Activated T-cell treated with anti-CD3 and anti-CD28 coated beads, Interleukin-2, amount 50 U/mL, for 4 hours (primary cell): Measurements from ENCODE around the gene PLCB4. TPM values are rescaled to one million over a fixed set of nuclear protein-coding genes. Genes with fewer than 3 reads are reported as not detected.
"Not testable (repeated sequence)": the region's sequence is repeated elsewhere in the genome, so short reads cannot be mapped to it uniquely, and the experiment has no call there.

Experiments
- ATAC-seq, 2 donors: fragments of 200-7000 bp; cut with Tn5 transposase; one replicate each; pipeline ENCODE4 v1.10.0; 2021
- DNase-seq: peaks from one replicate; pipeline ENCODE4 v3.0.0-alpha.2; 2020
- H3K27me3 Mint-ChIP-seq: one replicate; pipeline ENCODE4 v1.8.0; 2021; ENCODE audit warnings: low read depth, mixed read lengths
- H3K36me3 Mint-ChIP-seq: one replicate; pipeline ENCODE4 v1.8.0; 2022; ENCODE audit warnings: mixed read lengths; ENCODE audit not compliant: insufficient read depth
- H3K4me1 Mint-ChIP-seq: one replicate; pipeline ENCODE4 v1.8.0; 2021; ENCODE audit warnings: low read depth, mixed read lengths
- H3K4me3 Mint-ChIP-seq: one replicate; pipeline ENCODE4 v1.8.0; 2021; ENCODE audit warnings: mild to moderate bottlenecking, moderate library complexity, mixed read lengths
- H3K9me3 Mint-ChIP-seq: one replicate; pipeline ENCODE4 v1.8.0; 2021; ENCODE audit warnings: mixed read lengths
- total RNA-seq, 3 donors: library from RNA; stranded (reverse); gene quantifications; one replicate each; pipeline ENCODE4 v1.2.1, GENCODE V29; 2021

PLCB4 gene
- total RNA-seq, 3 donors from 2014 or later: 0.05 TPM; not detected in 1

GRCh38 chr20:9359561-9360308, 290.8 kb downstream of the PLCB4 start:
- no peak for ATAC-seq
- no peak for DNase-seq
- no peaks in the 10 kb centered on the region for H3K4me1 Mint-ChIP-seq
- no peak overlapping the region for H3K4me3 Mint-ChIP-seq
- no peaks in the 10 kb centered on the region for H3K27me3 Mint-ChIP-seq
- H3K36me3 Mint-ChIP-seq: no peaks in the 10 kb centered on the region
- no peaks in the 10 kb centered on the region for H3K9me3 Mint-ChIP-seq

GRCh38 chr20:9360431-9360830, 291.5 kb downstream of the PLCB4 start:
- H3K27me3 Mint-ChIP-seq: no peaks in the 10 kb centered on the region
- no peaks in the 10 kb centered on the region for H3K4me1 Mint-ChIP-seq
- DNase-seq: no peak
- ATAC-seq: no peak
- H3K36me3 Mint-ChIP-seq: no peaks in the 10 kb centered on the region
- no peak overlapping the region for H3K4me3 Mint-ChIP-seq
- no peaks in the 10 kb centered on the region for H3K9me3 Mint-ChIP-seq

- no peak for DNase-seq
- no peak overlapping the region for H3K4me3 Mint-ChIP-seq
- H3K27me3 Mint-ChIP-seq: no peaks in the 10 kb centered on the region
- no peaks in the 10 kb centered on the region for H3K9me3 Mint-ChIP-seq
- no peaks in the 10 kb centered on the region for H3K4me1 Mint-ChIP-seq
- ATAC-seq: no peak
- H3K36me3 Mint-ChIP-seq: no peaks in the 10 kb centered on the region
Observed at GRCh38 chr20:9363673-9364072, 294.8 kb downstream of the PLCB4 start.

GRCh38 chr20:9367328-9367727, 298.4 kb downstream of the PLCB4 start:
- DNase-seq (no peak), ATAC-seq (no peak)
- Mint-ChIP-seq H3K9me3 (no peaks in the 10 kb centered on the region), H3K4me1 (no peaks in the 10 kb centered on the region), H3K4me3 (no peak overlapping the region), H3K27me3 (no peaks in the 10 kb centered on the region), H3K36me3 (no peaks in the 10 kb centered on the region)

GRCh38 chr20:9367746-9368145, 298.9 kb downstream of the PLCB4 start:
- no peak overlapping the region for H3K4me3 Mint-ChIP-seq
- ATAC-seq (no peak), DNase-seq (no peak)
- H3K9me3 Mint-ChIP-seq: no peaks in the 10 kb centered on the region
- no peaks in the 10 kb centered on the region for H3K27me3 Mint-ChIP-seq
- no peaks in the 10 kb centered on the region for H3K36me3 Mint-ChIP-seq
- no peaks in the 10 kb centered on the region for H3K4me1 Mint-ChIP-seq

- no peak overlapping the region for H3K4me3 Mint-ChIP-seq
- ATAC-seq (no peak), DNase-seq (no peak)
- H3K27me3 Mint-ChIP-seq: no peaks in the 10 kb centered on the region
- H3K4me1 Mint-ChIP-seq: no peaks in the 10 kb centered on the region
- H3K9me3 Mint-ChIP-seq: no peaks in the 10 kb centered on the region
- H3K36me3 Mint-ChIP-seq: no peaks in the 10 kb centered on the region
Observed at GRCh38 chr20:9368893-9369292, 300.0 kb downstream of the PLCB4 start.

GRCh38 chr20:9369557-9369956, 300.7 kb downstream of the PLCB4 start:
- Mint-ChIP-seq H3K36me3 (no peaks in the 10 kb centered on the region), H3K27me3 (no peaks in the 10 kb centered on the region), H3K4me3 (no peak overlapping the region), H3K4me1 (no peaks in the 10 kb centered on the region), H3K9me3 (no peaks in the 10 kb centered on the region)
- DNase-seq: no peak
- no peak for ATAC-seq

GRCh38 chr20:9374072-9374471, 305.2 kb downstream of the PLCB4 start:
- Mint-ChIP-seq H3K4me1 (no peaks in the 10 kb centered on the region), H3K9me3 (no peaks in the 10 kb centered on the region), H3K36me3 (no peaks in the 10 kb centered on the region), H3K27me3 (no peaks in the 10 kb centered on the region), H3K4me3 (no peak overlapping the region)
- ATAC-seq (no peak), DNase-seq (no peak)

GRCh38 chr20:9374480-9374879, 305.6 kb downstream of the PLCB4 start:
- H3K4me1 Mint-ChIP-seq: no peaks in the 10 kb centered on the region
- DNase-seq: no peak
- no peak overlapping the region for H3K4me3 Mint-ChIP-seq
- H3K36me3 Mint-ChIP-seq: no peaks in the 10 kb centered on the region
- H3K27me3 Mint-ChIP-seq: no peaks in the 10 kb centered on the region
- no peaks in the 10 kb centered on the region for H3K9me3 Mint-ChIP-seq
- ATAC-seq: no peak

GRCh38 chr20:9375221-9375681, 306.4 kb downstream of the PLCB4 start:
- no peaks in the 10 kb centered on the region for H3K4me1 Mint-ChIP-seq
- ATAC-seq (no peak), DNase-seq (no peak)
- H3K27me3 Mint-ChIP-seq: no peaks in the 10 kb centered on the region
- no peaks in the 10 kb centered on the region for H3K9me3 Mint-ChIP-seq
- no peaks in the 10 kb centered on the region for H3K36me3 Mint-ChIP-seq
- no peak overlapping the region for H3K4me3 Mint-ChIP-seq

- DNase-seq: no peak
- H3K4me1 Mint-ChIP-seq: no peaks in the 10 kb centered on the region
- ATAC-seq: no peak
Observed at GRCh38 chr20:9377007-9377406, 308.1 kb downstream of the PLCB4 start.

GRCh38 chr20:9385345-9386310, 316.7 kb downstream of the PLCB4 start:
- ATAC-seq, H3K9me3 Mint-ChIP-seq, DNase-seq, H3K4me3 Mint-ChIP-seq, H3K4me1 Mint-ChIP-seq, H3K27me3 Mint-ChIP-seq, H3K36me3 Mint-ChIP-seq: not testable (repeated sequence)

More at GRCh38 chr20:9377007-9377406, 308.1 kb downstream of the PLCB4 start:
- no peak overlapping the region for H3K4me3 Mint-ChIP-seq
- no peaks in the 10 kb centered on the region for H3K9me3 Mint-ChIP-seq
- H3K36me3 Mint-ChIP-seq: no peaks in the 10 kb centered on the region
- no peaks in the 10 kb centered on the region for H3K27me3 Mint-ChIP-seq

- ATAC-seq: no peak
- Mint-ChIP-seq H3K36me3 (no peaks in the 10 kb centered on the region), H3K4me3 (no peak overlapping the region), H3K4me1 (no peaks in the 10 kb centered on the region), H3K27me3 (no peaks in the 10 kb centered on the region), H3K9me3 (no peaks in the 10 kb centered on the region)
- DNase-seq: no peak
Observed at GRCh38 chr20:9388160-9388812, 319.4 kb downstream of the PLCB4 start.

- Mint-ChIP-seq H3K9me3 (no peaks in the 10 kb centered on the region), H3K36me3 (no peaks in the 10 kb centered on the region), H3K4me1 (no peaks in the 10 kb centered on the region), H3K27me3 (no peaks in the 10 kb centered on the region), H3K4me3 (no peak overlapping the region)
- no peak for DNase-seq
- ATAC-seq: no peak
Observed at GRCh38 chr20:9388813-9389161, 319.9 kb downstream of the PLCB4 start.
